Endothelial cell of hepatic sinusoid (primary cell): Measurements from ENCODE around the gene RPL23.
"Not testable (repeated sequence)": the region's sequence is repeated elsewhere in the genome, so short reads cannot be mapped to it uniquely, and the experiment has no call there.

Experiments
- in situ Hi-C: cut with HindIII; loops from 2 replicates; pipeline ENCODE4 v1.10.0; 2017; ENCODE audit warnings: low sequenced_read_pairs

Gene RPL23

GRCh38 chr17:38868817-38869525, 15.4 kb upstream of the RPL23 start:
- in situ Hi-C loops, result no loop called here

- in situ Hi-C loops, result no loop called here
These were observed 14.7 kb upstream of the RPL23 start for GRCh38 chr17:38867968-38868816.

GRCh38 chr17:38867179-38867967, 13.9 kb upstream of the RPL23 start:
- in situ Hi-C loops, result no loop called here

GRCh38 chr17:38864636-38865398, 11.3 kb upstream of the RPL23 start:
- in situ Hi-C loops, result no loop called here

- in situ Hi-C loops, result no loop called here
These were observed 7.9 kb upstream of the RPL23 start for GRCh38 chr17:38861399-38861843.

GRCh38 chr17:38857271-38857670, 3.8 kb upstream of the RPL23 start:
- in situ Hi-C loops, result no loop called here

GRCh38 chr17:38855101-38855714, 1.7 kb upstream of the RPL23 start:
- in situ Hi-C loops, result not testable (repeated sequence)

GRCh38 chr17:38852771-38853291, 690 bp downstream of the RPL23 start:
- in situ Hi-C loops, result no loop called here

GRCh38 chr17:38851434-38851833, 2.1 kb downstream of the RPL23 start:
- in situ Hi-C loops, result no loop called here

GRCh38 chr17:38850374-38850773, 3.1 kb downstream of the RPL23 start:
- in situ Hi-C loops, result no loop called here

GRCh38 chr17:38848939-38849605, 4.4 kb downstream of the RPL23 start:
- in situ Hi-C loops, result no loop called here

GRCh38 chr17:38848557-38848891, 5.0 kb downstream of the RPL23 start:
- in situ Hi-C loops, result no loop called here

- in situ Hi-C loops, result no loop called here
These were observed 9.2 kb downstream of the RPL23 start for GRCh38 chr17:38844261-38844757.

GRCh38 chr17:38825762-38826247, 27.7 kb downstream of the RPL23 start:
- in situ Hi-C loops, result no loop called here

- in situ Hi-C loops, result no loop called here
These were observed 28.4 kb downstream of the RPL23 start, which contains the start of gene CWC25 for GRCh38 chr17:38824899-38825761. Gene CWC25 (minus strand): TSS chr17:38825321. CDS start chr17:38825183, 138 bp downstream.

GRCh38 chr17:38815576-38816193, 37.8 kb downstream of the RPL23 start:
- in situ Hi-C loops, result no loop called here

GRCh38 chr17:38809828-38810227, 43.7 kb downstream of the RPL23 start:
- in situ Hi-C loops, result no loop called here
